ENCODE measurements around the gene LMOD1.

Gene LMOD1

DNA sequence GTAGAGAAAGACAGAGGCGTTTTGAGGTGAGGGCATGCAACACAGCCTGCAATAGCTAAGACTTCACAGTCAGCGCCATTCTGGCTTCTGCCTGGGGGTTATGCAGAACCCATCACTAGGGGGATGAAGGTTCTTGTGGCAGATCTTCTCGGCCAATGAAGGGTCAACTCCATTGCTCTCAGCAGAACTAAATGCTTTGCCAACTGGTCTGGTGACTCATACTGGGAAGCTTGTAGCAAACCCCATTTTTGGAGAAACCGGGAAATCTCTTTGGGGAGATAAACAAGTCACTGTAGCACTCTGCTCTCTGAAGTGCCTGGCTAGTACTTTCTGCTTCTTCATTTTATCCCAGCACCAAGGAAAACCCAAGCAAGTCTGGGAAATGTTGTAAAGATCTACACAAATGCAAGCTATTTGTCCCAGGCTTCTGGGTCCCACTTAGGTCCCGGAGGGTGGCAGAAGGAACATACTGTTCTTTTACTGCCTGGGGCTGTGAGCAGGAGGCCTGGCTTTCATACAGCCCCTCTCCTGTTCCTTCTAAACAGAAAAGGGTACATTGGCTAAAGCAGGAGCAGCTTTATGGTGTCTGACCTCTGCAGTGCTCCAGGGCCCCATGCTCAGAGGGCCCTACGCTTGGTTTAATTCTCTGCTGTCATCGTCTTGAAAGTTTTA is 28.9 kb downstream of the LMOD1 start:
- ATAC-seq = peak; percentile 48
- TF ChIP-seq ZC3H10 (CRISPR knock-in tag; IDR thresholded peaks at IDR 0.05) (no peak), ESRRG (CRISPR knock-in tag; IDR thresholded peaks at IDR 0.05) (no peak), ZFP30 (CRISPR knock-in tag; IDR thresholded peaks at IDR 0.05) (no peak), TCF4 (CRISPR knock-in tag; IDR thresholded peaks at IDR 0.05; ENCODE audit: borderline replicate concordance) (no peak), TOX (CRISPR knock-in tag; IDR thresholded peaks at IDR 0.05; ENCODE audit: borderline replicate concordance) (no peak), RARB (CRISPR knock-in tag; IDR thresholded peaks at IDR 0.05) (no peak), OSR1 (CRISPR knock-in tag; IDR thresholded peaks at IDR 0.05) (no peak), ZFP3 (CRISPR knock-in tag; IDR thresholded peaks at IDR 0.05) (no peak), BACH2 (CRISPR knock-in tag; IDR thresholded peaks at IDR 0.05; ENCODE audit: borderline replicate concordance) (no peak), ZNF565 (CRISPR knock-in tag; conservative IDR thresholded peaks at IDR 0.05; ENCODE audit: low read depth) (no peak)
- TF ChIP-seq, protein P1, sequence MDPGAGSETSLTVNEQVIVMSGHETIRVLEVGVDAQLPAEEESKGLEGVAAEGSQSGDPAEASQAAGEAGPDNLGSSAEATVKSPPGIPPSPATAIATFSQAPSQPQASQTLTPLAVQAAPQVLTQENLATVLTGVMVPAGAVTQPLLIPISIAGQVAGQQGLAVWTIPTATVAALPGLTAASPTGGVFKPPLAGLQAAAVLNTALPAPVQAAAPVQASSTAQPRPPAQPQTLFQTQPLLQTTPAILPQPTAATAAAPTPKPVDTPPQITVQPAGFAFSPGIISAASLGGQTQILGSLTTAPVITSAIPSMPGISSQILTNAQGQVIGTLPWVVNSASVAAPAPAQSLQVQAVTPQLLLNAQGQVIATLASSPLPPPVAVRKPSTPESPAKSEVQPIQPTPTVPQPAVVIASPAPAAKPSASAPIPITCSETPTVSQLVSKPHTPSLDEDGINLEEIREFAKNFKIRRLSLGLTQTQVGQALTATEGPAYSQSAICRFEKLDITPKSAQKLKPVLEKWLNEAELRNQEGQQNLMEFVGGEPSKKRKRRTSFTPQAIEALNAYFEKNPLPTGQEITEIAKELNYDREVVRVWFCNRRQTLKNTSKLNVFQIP (CRISPR knock-in tag; IDR thresholded peaks at IDR 0.05; ENCODE audit: borderline replicate concordance, low read depth) = no peak
- TF ChIP-seq, protein P2, sequence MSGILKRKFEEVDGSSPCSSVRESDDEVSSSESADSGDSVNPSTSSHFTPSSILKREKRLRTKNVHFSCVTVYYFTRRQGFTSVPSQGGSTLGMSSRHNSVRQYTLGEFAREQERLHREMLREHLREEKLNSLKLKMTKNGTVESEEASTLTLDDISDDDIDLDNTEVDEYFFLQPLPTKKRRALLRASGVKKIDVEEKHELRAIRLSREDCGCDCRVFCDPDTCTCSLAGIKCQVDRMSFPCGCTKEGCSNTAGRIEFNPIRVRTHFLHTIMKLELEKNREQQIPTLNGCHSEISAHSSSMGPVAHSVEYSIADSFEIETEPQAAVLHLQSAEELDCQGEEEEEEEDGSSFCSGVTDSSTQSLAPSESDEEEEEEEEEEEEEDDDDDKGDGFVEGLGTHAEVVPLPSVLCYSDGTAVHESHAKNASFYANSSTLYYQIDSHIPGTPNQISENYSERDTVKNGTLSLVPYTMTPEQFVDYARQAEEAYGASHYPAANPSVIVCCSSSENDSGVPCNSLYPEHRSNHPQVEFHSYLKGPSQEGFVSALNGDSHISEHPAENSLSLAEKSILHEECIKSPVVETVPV (CRISPR knock-in tag; IDR thresholded peaks at IDR 0.05) = no peak
- TF ChIP-seq, protein P3, sequence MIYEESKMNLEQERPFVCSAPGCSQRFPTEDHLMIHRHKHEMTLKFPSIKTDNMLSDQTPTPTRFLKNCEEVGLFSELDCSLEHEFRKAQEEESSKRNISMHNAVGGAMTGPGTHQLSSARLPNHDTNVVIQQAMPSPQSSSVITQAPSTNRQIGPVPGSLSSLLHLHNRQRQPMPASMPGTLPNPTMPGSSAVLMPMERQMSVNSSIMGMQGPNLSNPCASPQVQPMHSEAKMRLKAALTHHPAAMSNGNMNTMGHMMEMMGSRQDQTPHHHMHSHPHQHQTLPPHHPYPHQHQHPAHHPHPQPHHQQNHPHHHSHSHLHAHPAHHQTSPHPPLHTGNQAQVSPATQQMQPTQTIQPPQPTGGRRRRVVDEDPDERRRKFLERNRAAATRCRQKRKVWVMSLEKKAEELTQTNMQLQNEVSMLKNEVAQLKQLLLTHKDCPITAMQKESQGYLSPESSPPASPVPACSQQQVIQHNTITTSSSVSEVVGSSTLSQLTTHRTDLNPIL (CRISPR knock-in tag; IDR thresholded peaks at IDR 0.05; ENCODE audit: low read depth) = no peak

DNA sequence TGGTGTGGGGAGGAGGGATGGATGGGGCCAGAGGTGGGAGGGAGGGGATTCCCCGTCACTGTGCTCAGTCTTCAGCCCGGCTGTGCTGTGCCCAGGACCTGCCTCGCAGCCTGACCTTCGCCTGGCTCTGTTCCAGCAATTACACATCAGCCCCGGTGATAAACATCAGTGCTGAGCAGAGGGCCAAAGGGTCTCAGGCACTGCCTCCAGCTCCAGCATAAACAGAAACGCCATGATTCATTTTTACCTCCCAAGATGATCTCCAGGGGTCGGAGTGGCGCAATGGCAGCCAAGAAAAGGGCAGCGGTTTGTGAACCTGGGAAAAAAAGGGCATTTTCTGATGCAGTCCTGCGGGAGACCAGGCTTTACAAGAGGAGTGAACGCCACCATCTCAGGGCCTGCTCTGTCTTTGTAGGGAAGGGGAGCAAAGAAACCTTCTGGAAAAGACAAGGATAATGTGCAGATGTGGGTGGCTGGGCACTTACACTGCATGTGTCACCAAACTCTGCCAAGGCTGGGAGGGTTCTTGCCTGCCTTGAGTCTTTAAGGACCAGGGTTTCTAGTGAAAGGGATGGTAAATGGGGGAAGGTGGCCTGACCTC is 29.6 kb downstream of the LMOD1 start:
- TF ChIP-seq, protein P1 (CRISPR knock-in tag; IDR thresholded peaks at IDR 0.05; ENCODE audit: borderline replicate concordance, low read depth) = no peak
- TF ChIP-seq CSDC2 (CRISPR knock-in tag; IDR thresholded peaks at IDR 0.05) (no peak), ARNTL (CRISPR knock-in tag; IDR thresholded peaks at IDR 0.05; ENCODE audit: borderline replicate concordance, low read depth) (no peak), BACH2 (CRISPR knock-in tag; IDR thresholded peaks at IDR 0.05; ENCODE audit: borderline replicate concordance) (no peak), TOX (CRISPR knock-in tag; IDR thresholded peaks at IDR 0.05; ENCODE audit: borderline replicate concordance) (no peak), ZNF70 (CRISPR knock-in tag; IDR thresholded peaks at IDR 0.05) (no peak), GLIS3 (CRISPR knock-in tag; IDR thresholded peaks at IDR 0.05) (no peak), RARB (CRISPR knock-in tag; IDR thresholded peaks at IDR 0.05) (no peak), PPARA (CRISPR knock-in tag; IDR thresholded peaks at IDR 0.05; ENCODE audit: borderline replicate concordance) (no peak), ZFP3 (CRISPR knock-in tag; IDR thresholded peaks at IDR 0.05) (no peak), TCF4 (CRISPR knock-in tag; IDR thresholded peaks at IDR 0.05; ENCODE audit: borderline replicate concordance) (no peak)
- TF ChIP-seq, protein P3 (CRISPR knock-in tag; IDR thresholded peaks at IDR 0.05; ENCODE audit: low read depth) = no peak
- peak; percentile 74 for ATAC-seq

DNA sequence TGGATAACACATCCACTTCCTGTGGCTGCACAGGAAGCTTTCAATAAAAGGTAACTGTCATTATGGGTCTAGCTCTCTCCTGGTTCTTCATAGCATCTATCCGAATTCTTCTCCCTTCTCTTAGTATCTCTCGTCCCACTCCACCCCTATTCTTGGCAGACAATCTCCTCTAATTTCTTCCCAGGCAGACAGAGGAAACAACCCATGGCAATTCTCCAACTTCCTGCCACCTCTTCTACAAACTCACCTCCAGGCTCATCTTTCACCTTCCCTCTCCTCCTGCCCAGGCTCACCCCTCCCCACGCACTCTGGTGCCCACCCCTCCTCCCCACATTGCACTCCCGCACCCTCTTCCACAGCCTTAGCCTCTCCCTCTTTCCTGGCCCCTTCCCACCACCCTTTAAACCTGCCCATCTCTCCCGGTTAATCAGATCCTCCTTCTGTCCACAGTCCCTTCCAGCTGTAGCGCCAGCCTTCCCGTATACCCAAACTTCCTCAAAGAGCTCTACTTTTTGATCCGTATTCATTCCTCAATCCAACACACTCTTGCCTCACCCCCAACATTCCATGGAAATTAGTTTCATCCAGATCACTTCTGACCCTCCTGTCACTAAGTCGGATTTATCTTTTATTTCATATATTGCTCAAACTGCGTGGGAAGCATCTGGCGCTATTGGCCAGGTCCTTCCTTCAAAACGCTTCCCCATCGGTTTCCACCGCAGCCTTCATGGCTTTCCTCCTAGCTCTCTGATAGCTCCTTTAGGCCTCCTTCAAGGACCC is 31.7 kb downstream of the LMOD1 start:
- no peak for ATAC-seq
- no peak for TF ChIP-seq TOX (CRISPR knock-in tag; IDR thresholded peaks at IDR 0.05; ENCODE audit: borderline replicate concordance)
- TF ChIP-seq OSR1 (CRISPR knock-in tag; IDR thresholded peaks at IDR 0.05) = no peak
- no peak for TF ChIP-seq RARB (CRISPR knock-in tag; IDR thresholded peaks at IDR 0.05)
- TF ChIP-seq, protein P4, sequence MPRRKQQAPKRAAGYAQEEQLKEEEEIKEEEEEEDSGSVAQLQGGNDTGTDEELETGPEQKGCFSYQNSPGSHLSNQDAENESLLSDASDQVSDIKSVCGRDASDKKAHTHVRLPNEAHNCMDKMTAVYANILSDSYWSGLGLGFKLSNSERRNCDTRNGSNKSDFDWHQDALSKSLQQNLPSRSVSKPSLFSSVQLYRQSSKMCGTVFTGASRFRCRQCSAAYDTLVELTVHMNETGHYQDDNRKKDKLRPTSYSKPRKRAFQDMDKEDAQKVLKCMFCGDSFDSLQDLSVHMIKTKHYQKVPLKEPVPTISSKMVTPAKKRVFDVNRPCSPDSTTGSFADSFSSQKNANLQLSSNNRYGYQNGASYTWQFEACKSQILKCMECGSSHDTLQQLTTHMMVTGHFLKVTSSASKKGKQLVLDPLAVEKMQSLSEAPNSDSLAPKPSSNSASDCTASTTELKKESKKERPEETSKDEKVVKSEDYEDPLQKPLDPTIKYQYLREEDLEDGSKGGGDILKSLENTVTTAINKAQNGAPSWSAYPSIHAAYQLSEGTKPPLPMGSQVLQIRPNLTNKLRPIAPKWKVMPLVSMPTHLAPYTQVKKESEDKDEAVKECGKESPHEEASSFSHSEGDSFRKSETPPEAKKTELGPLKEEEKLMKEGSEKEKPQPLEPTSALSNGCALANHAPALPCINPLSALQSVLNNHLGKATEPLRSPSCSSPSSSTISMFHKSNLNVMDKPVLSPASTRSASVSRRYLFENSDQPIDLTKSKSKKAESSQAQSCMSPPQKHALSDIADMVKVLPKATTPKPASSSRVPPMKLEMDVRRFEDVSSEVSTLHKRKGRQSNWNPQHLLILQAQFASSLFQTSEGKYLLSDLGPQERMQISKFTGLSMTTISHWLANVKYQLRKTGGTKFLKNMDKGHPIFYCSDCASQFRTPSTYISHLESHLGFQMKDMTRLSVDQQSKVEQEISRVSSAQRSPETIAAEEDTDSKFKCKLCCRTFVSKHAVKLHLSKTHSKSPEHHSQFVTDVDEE (CRISPR knock-in tag; IDR thresholded peaks at IDR 0.05) = no peak
- TF ChIP-seq ARNTL (CRISPR knock-in tag; IDR thresholded peaks at IDR 0.05; ENCODE audit: borderline replicate concordance, low read depth) = no peak
- TF ChIP-seq TCF4 (CRISPR knock-in tag; IDR thresholded peaks at IDR 0.05; ENCODE audit: borderline replicate concordance) = no peak
- no peak for TF ChIP-seq SNAI2 (CRISPR knock-in tag; IDR thresholded peaks at IDR 0.05)
- TF ChIP-seq ZC3H10 (CRISPR knock-in tag; IDR thresholded peaks at IDR 0.05) = no peak
- no peak for TF ChIP-seq PPARA (CRISPR knock-in tag; IDR thresholded peaks at IDR 0.05; ENCODE audit: borderline replicate concordance)
- TF ChIP-seq CSDC2 (CRISPR knock-in tag; IDR thresholded peaks at IDR 0.05) = no peak
- TF ChIP-seq BACH2 (CRISPR knock-in tag; IDR thresholded peaks at IDR 0.05; ENCODE audit: borderline replicate concordance) = no peak
- TF ChIP-seq, protein P1 (CRISPR knock-in tag; IDR thresholded peaks at IDR 0.05; ENCODE audit: borderline replicate concordance, low read depth) = no peak
- no peak for TF ChIP-seq ZFP3 (CRISPR knock-in tag; IDR thresholded peaks at IDR 0.05)
- no peak for TF ChIP-seq ZNF70 (CRISPR knock-in tag; IDR thresholded peaks at IDR 0.05)
